ENCODE data around the gene DUSP15. TPM values are rescaled to one million over a fixed set of nuclear protein-coding genes. Genes with fewer than 3 reads are reported as not detected.

DUSP15 gene
- total and polyA plus RNA-seq, 7 donors: 0.60 to 2.6 (median 1.7) TPM; not detected in 2

GRCh38 chr20:31861385-31862156 is 8.8 kb downstream of the DUSP15 start:
- Histone ChIP-seq H3K27ac (peak overlapping the region in 2 of 4 donors; percentile 14), H3K36me3 (no peaks in the 10 kb centered on the region), H3K9me3 (no peaks in the 10 kb centered on the region), H3K4me3 (peak overlapping the region; percentile 17 to 55 (median 46)), H3K27me3 (peaks cover 8 to 56% (median 39%) of the 10 kb centered on the region in 3 donors), H3K4me1 (peaks cover 0 to 20% (median 17%) of the 10 kb centered on the region in 4 donors)
- TF ChIP-seq EP300 (IDR thresholded peaks at IDR 0.05) (no peak), POLR2AphosphoS5 (IDR thresholded peaks at IDR 0.05) (no peak), CTCF (IDR thresholded peaks at IDR 0.05) (no peak), POLR2A (IDR thresholded peaks at IDR 0.05) (no peak)
- DNase-seq: no peak
- WGBS, 2 donors: 3 to 8% methylated on average over 60 of the region's 60 CpGs
- intact Hi-C loops (cut with DNase I): no loop called here

- no peak for DNase-seq
- Histone ChIP-seq H3K27me3 (peaks cover 8 to 61% (median 39%) of the 10 kb centered on the region in 3 donors), H3K27ac (peak overlapping the region in 2 of 4 donors; percentile 14), H3K9me3 (no peaks in the 10 kb centered on the region), H3K4me3 (peak overlapping the region; percentile 17 to 55 (median 46)), H3K36me3 (no peaks in the 10 kb centered on the region), H3K4me1 (peaks cover 0 to 20% (median 17%) of the 10 kb centered on the region in 4 donors)
- intact Hi-C loops (cut with DNase I): no loop called here
- WGBS, 2 donors: 0% methylated on average over 20 of the region's 20 CpGs
- TF ChIP-seq POLR2A (IDR thresholded peaks at IDR 0.05) (no peak), CTCF (IDR thresholded peaks at IDR 0.05) (no peak), EP300 (IDR thresholded peaks at IDR 0.05) (no peak), POLR2AphosphoS5 (IDR thresholded peaks at IDR 0.05) (no peak)
Measured at GRCh38 chr20:31861135-31861384, 9.3 kb downstream of the DUSP15 start.

GRCh38 chr20:31860390-31861134 is 9.8 kb downstream of the DUSP15 start:
- no peaks in the 10 kb centered on the region for H3K36me3 ChIP-seq
- no peak for DNase-seq
- intact Hi-C loops (cut with DNase I): no loop called here
- WGBS, 2 donors: 6 to 18% methylated on average over 15 of the region's 15 CpGs
- H3K4me1 ChIP-seq: peaks cover 0 to 20% (median 17%) of the 10 kb centered on the region in 4 donors
- no peak overlapping the region for H3K27ac ChIP-seq
- TF ChIP-seq EP300 (IDR thresholded peaks at IDR 0.05): no peak
- no peak for TF ChIP-seq POLR2AphosphoS5 (IDR thresholded peaks at IDR 0.05)
- no peak for TF ChIP-seq POLR2A (IDR thresholded peaks at IDR 0.05)
- no peak for TF ChIP-seq CTCF (IDR thresholded peaks at IDR 0.05)
- H3K27me3 ChIP-seq: peaks cover 8 to 66% (median 39%) of the 10 kb centered on the region in 3 donors
- no peaks in the 10 kb centered on the region for H3K9me3 ChIP-seq
- peak overlapping the region; percentile 17 to 55 (median 46) for H3K4me3 ChIP-seq

GRCh38 chr20:31859998-31860380 is 10.3 kb downstream of the DUSP15 start:
- intact Hi-C loops (cut with DNase I): no loop called here
- Histone ChIP-seq H3K4me3 (no peak overlapping the region), H3K27me3 (peaks cover 8 to 72% (median 39%) of the 10 kb centered on the region in 3 donors)

More at GRCh38 chr20:31859998-31860380, 10.3 kb downstream of the DUSP15 start:
- 31 to 66% methylated on average over 7 of the region's 7 CpGs for WGBS, 2 donors
- TF ChIP-seq POLR2A (IDR thresholded peaks at IDR 0.05): no peak
- TF ChIP-seq EP300 (IDR thresholded peaks at IDR 0.05): no peak
- no peak for TF ChIP-seq CTCF (IDR thresholded peaks at IDR 0.05)
- no peak for TF ChIP-seq POLR2AphosphoS5 (IDR thresholded peaks at IDR 0.05)
- Histone ChIP-seq H3K4me1 (peaks cover 0 to 20% (median 17%) of the 10 kb centered on the region in 4 donors), H3K9me3 (no peaks in the 10 kb centered on the region), H3K36me3 (no peaks in the 10 kb centered on the region), H3K27ac (no peak overlapping the region)
- DNase-seq: no peak

Measured in sigmoid colon (tissue), 7 donors.